HG03108 (cell line): ENCODE results near the gene CHD6.

Experiments
- ATAC-seq: cut with Tn5 transposase; IDR thresholded peaks from one replicate; pipeline ENCODE4 v1.9.1; 2021; ENCODE audit warnings: moderate library complexity; ENCODE audit not compliant: unreplicated experiment

CHD6 gene

DNA sequence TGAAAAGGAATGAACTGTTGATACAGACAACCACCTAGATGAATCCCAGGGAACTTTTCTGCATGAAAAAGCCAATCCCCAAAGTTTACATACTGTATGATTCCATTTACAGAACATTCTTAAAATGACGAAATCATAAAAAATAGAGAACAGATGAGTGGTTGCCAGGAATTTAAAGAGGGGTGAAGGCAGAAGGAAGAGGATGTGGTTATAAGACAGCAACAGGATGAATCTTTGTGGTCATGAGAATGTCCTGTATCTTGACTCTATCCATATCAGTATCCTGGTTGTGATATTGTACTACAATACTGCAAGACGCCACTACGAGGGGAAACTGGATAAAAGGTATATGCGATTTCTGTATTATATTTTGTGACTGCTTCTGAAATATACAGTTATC lies 181.5 kb downstream of the CHD6 start:
- ATAC-seq, result no peak

GRCh38 chr20:41433203-41433602 lies 185.0 kb downstream of the CHD6 start:
- ATAC-seq, result no peak

- no peak for ATAC-seq
Observed at GRCh38 chr20:41432746-41433145, 185.4 kb downstream of the CHD6 start.

GRCh38 chr20:41428285-41428684 lies 189.9 kb downstream of the CHD6 start:
- no peak for ATAC-seq

GRCh38 chr20:41427833-41428232 lies 190.3 kb downstream of the CHD6 start:
- no peak for ATAC-seq

DNA sequence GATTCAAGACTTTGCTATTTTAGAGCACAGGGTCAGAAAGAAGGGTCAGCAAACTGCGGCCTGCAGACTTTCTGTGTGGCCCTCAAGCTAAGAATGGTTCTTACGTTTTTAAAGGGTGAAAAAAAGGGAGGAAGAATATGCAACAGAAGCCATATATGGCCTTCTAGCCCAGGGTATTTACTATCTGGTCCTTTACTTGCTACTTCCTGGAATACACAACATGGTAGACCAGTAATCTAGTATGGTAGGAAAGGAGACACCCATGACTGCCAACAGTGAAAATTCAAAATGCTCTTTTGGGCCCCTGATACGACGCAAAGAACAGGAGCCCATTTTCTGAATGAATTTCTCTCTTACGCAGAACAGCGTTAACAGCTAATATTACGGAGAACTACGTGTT lies 191.2 kb downstream of the CHD6 start:
- ATAC-seq, result no peak

GRCh38 chr20:41426086-41426830 lies 191.9 kb downstream of the CHD6 start:
- ATAC-seq, result no peak

- no peak for ATAC-seq
Observed at GRCh38 chr20:41425180-41425884, 192.8 kb downstream of the CHD6 start.

DNA sequence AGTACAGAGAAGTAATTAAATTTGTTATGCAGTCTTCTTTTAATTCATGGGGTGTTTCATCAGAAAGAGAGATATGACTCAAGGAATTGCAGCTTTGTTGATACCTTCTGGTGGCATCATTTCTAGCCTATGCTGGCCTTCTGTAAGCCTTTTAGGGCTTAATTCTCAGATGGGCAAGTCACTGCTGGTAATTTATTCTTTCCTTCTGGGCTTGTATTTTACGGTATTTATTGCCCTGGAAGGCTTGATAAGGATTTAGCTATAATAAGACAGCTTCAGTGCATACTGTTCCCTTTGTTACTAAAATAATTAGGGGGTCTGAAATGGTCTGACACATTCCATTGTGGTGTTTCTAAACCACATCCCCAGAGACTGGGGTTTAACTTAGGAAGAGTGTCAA lies 193.6 kb downstream of the CHD6 start:
- no peak for ATAC-seq

- no peak for ATAC-seq
Observed at GRCh38 chr20:41424011-41424410, 194.2 kb downstream of the CHD6 start.

- no peak for ATAC-seq
Observed at GRCh38 chr20:41422953-41423352, 195.2 kb downstream of the CHD6 start.

GRCh38 chr20:41418739-41419293 lies 199.4 kb downstream of the CHD6 start:
- no peak for ATAC-seq

- ATAC-seq, result no peak
Observed at GRCh38 chr20:41418031-41418430, 200.1 kb downstream of the CHD6 start.

DNA sequence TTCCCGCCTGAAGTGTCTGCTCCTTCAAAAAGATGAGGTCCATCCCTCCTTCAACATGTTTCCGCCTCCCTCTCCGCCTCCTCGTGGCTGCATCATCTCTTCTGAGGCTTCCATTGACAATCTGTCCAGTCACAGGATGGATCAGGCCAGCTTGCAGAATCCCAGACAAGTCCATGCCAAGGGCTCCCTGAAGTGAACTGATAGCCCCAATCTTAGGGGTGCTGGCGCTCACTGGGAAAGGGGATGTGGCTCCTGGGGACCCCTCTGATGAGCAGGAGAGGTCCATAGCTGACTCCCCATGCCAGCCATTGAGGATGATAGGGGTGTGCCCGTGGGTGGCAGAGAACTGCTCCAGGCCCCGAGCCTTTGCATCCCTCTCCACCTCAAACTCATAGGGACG lies 203.0 kb downstream of the CHD6 start:
- ATAC-seq, result no peak

DNA sequence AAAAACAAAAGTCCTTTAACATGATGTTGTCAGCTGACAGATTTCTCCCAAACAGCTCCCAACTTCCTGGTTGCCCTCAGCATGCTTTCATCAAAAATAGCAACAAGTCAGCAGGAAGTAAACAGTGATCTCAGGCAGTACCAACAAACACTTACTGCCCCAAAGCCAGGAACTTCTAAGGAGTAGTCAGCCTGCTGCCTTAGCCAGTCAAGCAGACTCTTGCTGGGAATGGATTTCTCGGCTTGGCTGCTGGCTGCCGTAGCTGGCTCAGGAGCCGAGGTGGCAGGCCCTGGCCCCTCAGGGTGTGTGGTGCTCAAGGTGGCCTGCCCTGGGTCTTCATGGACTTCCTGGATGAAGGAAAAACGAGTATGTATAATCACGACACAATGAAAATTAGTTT lies 205.0 kb downstream of the CHD6 start:
- no peak for ATAC-seq

DNA sequence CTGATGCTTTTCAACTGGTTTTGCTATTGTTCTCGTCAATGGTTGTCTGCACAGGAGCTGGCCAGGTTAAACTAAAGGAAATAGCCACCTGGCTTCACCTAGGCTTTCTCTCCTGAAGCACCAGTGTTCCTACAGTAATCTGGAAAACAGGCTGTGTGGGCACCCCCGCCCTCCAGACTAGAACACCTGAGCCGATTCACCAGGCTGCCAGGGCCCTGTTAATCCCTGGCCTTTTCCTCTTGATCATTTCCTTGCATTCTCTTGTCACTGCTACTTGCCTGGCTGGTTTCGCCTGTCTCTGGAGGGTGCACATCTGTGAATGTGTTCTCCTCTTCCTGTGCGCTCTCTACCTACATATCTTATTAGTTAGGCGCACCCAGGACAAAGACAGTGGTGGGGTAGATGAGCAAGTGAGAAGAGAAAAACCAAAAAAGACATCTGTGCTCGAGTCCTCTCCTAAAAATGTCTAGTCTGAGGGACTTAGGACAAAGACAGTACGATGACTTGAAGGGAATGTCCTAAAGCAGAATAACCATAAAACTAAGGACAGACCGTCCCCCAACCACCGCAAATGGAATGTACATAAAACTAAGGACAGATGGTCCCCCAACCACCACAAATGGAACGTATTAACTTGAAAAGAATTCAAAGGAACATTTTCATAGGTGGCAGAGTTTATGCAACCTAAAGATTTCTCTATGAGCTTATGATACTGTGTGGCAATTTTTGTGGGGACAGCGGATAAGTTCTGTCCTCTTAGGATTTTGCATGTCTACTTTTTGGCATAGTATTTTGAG lies 205.7 kb downstream of the CHD6 start:
- ATAC-seq, result no peak

DNA sequence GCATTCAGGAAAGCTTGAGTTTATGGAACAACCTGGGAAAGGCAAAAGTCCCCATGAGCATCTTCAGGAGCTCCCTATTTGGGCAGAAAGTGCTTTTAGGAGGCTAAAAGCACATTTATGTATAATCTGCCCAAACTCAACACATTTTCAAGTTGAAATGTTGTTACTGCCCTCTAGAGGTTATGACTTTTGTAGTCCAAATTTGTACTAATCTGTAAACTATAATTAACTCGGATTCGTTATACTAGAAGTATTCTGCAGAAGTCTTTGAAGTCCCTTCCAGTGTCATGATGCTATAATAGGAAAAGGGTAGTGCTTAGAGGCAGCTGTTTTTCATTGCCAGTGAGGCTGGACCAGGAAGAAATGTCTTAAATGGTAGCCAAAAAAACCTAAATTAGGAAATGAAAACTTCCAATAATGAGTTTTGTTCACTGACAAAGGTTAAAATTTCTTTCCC lies 206.8 kb downstream of the CHD6 start:
- no peak for ATAC-seq

DNA sequence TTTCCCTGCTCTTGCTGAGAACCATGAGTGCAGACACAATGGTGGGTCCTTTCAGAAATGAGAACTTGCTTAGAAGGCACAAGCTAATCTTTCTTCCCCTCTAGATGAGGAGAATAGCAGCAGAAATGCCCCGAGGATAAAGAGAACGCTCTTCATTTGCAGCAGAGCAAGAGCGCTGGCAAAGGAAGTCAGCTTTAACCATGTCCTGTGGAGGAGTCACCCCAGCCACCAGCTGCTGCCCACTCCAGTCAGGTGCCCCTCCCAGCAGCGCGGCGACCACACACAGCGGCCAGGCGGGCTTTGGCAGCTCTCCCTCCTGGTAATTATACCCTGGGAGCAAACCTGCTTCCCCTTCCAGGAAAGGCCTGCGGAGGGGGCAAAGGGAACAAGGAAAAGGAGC lies 209.2 kb downstream of the CHD6 start:
- ATAC-seq, result no peak

GRCh38 chr20:41408156-41408794 lies 209.9 kb downstream of the CHD6 start:
- ATAC-seq, result no peak

DNA sequence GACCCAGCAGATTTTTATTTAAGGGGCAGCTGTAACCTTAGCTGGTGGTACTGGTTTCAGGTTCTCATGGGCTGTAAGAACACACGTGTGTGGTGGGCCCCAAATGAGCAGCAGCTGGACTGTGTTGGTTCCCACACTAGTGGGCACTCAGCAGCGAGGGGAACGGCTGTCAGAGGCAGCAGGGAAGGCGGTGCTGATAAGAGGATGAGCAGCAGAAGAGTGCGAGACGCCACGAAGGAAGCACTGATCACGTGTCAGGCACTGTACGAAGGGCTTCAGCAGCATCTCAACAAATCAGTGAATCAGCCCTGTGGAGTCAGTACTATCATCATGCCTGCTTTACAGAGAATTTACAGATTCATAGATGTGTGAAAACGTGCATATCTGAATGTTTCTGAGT lies 210.6 kb downstream of the CHD6 start:
- no peak for ATAC-seq

DNA sequence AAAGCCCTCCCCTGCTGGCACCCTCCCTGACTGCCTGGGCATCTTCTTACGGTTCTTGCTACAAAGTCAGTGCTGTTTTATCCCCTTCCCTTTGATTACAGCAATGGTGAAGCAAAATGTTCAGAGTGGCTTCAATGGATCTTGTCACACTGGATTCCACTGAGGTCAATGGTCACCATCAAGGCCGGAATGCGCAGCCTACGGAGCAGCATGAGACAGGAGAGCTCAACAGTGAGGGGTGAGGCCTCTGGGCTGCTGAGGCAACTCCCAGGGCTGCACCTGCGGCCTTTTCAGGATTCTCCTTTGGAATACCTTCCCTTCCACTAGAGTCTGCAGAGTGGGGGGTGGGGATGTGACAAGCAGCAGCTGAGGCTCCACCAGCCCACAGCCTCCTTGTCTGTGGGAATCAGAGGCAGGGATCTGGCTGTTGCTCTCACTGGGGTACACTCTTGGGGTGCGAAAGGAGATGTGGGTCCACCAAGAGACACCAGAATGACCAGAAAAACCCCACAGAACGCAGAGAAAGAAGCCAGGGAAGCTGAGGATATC lies 211.2 kb downstream of the CHD6 start:
- no peak for ATAC-seq
